ENCODE measurements around the gene ATP11A.

Gene ATP11A

GRCh38 chr13:112918266-112918665, 228.4 kb downstream of the ATP11A start:
- DNase-seq = no peak

DNA sequence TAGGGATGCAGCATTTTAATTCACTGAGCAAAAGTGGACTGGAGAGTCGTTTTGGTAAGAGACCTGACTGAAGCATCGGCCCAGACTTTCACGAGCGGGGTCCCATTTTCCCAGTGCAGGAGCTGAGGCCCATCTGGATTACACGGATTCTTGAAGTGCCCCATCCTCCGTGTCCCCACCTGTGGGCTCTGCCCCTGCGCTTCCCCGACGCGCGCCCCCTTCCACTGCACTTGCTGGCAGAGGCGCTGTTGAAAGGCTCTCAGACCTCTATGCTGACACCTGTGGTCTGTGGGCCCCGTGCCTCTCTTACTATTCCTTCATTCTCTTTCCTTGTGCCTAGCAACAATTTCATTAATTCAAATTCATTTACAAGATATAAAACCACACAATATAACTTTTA, 228.9 kb downstream of the ATP11A start:
- DNase-seq = no peak

DNA sequence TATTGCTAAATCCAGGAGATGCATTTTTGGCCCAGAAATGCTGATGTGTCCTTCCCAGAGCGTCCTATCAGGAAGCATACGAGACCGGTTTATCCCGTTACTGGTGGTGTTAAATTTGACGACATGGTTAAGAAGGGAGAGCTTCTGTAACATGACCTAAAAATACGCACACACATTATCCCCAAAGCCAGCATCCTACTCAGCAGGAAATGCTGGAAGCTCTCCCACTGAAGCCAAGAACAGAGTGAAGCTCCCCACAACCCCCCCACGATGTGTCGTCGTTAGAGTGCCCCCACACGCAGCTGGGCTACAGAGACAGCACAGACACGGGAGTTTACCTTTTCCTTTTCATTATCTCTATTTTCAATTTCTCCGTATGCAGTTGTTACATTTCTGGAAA, 234.1 kb downstream of the ATP11A start:
- no peak for DNase-seq

DNA sequence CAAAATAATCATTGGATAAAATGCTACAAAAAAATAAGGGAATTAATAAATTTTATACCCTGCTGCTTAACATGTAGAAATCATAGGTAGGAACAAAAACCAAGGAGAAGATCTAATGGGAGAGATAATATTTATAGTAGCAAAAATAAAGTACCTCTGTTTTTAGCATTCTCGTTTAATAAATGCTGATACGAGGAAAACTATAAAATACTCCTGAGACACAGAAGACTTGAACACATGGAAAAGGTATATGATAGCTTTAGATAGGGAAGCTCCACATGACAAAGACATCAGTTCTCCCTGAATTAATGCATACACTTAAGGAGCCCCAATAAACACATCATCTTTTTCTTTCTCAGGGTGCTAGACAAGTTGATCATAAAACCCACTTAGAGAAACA, 234.5 kb downstream of the ATP11A start:
- no peak for DNase-seq

GRCh38 chr13:112926003-112926402, 236.2 kb downstream of the ATP11A start:
- DNase-seq = no peak

DNA sequence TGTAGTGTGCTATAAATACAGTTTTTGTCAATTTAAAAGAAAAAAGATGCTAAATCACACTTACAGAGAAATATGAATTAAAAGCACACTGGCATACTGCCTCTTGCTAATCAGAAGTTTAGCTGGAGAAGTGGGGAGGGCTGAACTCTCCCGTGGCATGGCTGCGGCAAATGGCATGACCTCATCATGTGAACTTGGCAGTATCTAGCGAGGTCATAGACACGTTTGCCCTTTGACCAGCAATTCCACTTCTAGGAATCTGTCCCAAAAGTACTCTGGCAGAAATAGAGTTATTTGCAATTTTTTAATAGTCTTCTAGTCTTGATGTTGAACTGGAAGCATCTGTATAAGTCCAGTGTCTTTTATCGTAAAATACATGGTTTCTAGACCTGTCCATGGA, 237.2 kb downstream of the ATP11A start:
- DNase-seq = no peak

- no peak for DNase-seq
These were observed 238.5 kb downstream of the ATP11A start for GRCh38 chr13:112928020-112928971.

DNA sequence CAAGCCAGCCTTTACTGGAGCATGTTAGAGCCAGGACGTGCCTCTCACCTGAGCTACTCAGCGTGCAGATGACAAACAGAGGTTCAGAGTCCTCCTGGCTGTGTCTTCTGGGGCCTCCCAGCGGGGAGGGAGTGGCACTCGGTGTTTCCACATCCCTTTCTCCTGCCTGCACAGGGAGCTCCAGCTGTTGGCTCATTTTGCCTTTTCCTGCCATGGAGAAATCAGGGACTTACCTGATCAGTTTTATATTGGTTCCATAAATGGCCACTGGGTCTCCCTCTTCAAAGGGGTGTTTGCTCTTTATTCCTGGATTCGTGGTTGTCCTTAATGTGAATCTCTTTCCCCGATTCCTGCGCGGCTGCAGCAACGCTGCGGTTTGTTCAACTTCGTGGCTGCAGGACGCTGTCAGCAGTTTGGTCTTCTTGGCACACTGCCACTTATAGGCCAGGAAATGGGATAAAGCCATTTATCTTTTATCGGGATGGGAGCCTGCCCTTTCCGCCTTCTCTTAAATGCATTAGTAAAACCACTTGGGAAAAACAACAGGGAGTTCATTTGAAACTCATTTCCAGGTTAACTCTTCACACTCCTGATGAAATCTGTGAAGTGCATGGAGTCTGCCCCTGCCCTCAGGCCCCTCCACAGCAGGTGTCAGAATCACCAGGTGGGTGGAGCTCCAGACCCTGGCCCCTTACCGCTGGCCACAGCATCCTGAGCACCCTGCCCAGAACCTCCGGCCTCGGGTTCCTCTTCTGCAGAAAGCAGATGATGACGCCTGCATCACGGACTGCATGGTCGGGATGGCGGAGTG, 239.3 kb downstream of the ATP11A start:
- DNase-seq = no peak

DNA sequence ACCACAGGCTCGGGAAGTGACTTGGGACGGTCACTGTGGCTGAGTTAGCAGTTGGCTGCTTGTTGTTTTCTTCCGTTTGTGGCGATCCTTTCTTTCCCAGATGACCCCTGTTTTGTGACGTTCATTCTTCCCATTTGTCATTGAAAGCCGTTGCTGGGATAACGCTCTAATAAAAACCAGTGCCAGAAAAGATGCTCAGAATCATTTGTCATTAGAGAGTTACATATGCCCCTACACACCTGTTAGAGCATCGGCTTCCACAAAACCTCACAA, 239.9 kb downstream of the ATP11A start:
- DNase-seq = no peak

GRCh38 chr13:112930192-112930591, 240.4 kb downstream of the ATP11A start:
- no peak for DNase-seq

DNA sequence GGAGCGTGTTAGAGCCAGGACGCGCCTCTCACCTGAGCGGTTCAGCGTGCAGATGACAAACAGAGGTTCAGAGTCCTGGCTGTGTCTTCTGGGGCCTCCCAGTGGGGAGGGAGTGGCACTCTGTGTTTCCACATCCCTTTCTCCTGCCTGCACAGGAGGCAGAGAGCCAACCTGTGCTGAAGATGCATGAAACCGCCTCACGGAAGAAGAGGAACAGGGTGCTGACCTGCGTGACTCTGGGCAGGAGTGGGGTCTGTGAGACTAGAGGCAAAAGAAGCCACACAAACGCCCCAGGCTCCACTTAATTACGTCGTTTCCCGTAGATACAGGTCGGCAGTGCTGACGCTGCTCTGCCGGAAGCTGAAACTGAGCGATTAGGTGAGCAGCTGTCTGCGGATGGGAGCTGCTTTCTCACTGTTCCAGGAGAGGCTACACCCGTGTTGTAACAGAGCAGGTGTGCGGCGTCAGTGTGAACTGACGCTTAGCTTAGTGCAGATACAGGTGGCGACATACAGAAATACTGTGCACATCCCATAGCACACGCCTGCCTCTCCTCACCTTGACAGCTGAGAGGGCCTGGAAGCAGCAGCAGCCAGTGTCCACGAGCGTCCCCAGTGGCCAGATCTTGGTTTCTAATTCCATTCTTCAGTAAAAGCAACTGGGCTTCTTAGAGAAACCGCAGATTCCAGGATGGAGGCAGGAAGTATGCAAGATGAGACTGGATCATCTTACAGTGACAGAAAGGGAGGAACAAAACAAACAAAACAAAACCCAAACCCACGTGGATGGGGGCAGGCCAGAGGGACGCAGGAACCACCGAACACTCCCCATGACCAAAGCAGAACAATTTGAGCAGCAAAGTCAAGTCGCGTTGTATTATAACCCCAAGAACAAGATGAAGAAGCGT, 241.4 kb downstream of the ATP11A start:
- DNase-seq = peak; percentile 93

- no peak for DNase-seq
These were observed 243.1 kb downstream of the ATP11A start for GRCh38 chr13:112932971-112933370.

GRCh38 chr13:112933649-112934048, 243.8 kb downstream of the ATP11A start:
- no peak for DNase-seq

DNA sequence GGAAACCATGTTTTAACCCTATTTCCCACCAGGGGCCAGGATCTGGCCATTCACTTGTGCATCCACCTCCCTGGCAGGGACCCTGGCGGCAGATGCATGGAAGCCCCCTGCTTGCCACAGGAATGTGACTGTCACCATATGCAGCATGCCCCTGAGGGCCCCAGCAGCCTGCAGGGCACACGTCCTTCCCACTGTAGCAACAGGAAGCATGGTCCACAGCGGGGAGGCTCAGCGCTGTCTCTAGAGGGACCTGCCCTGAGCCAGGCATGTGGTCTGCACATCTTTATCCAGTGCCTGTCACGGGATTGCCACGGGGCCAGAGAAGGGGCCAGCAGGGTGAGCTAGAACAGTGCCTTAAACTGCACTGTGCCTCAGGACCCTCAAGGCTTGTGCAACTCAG, 244.2 kb downstream of the ATP11A start:
- no peak for DNase-seq
